ENCODE data around the gene SEMA5B. TPM values are rescaled to one million over a fixed set of nuclear protein-coding genes. Genes with fewer than 3 reads are reported as not detected.

The SEMA5B gene
- total RNA-seq, 1 donor from 2014 or later = 12.8 TPM

- H3K4me3 Mint-ChIP-seq = no peak overlapping the region
- H3K36me3 Mint-ChIP-seq = peaks cover 2% of the 10 kb centered on the region
- H3K4me1 Mint-ChIP-seq (ENCODE audit: unreplicated experiment) = peaks cover 10% of the 10 kb centered on the region
- no peaks in the 10 kb centered on the region for H3K9me3 Mint-ChIP-seq
- no peak for TF ChIP-seq CTCF (conservative IDR thresholded peaks at IDR 0.05)
- H3K27ac Mint-ChIP-seq = peak overlapping the region; percentile 30
- DNase-seq (ENCODE audit: extremely low spot score, unreplicated experiment) = no peak
- H3K27me3 Mint-ChIP-seq = peaks cover 17% of the 10 kb centered on the region
Measured at GRCh38 chr3:122928396-122929187, 99.0 kb downstream of the SEMA5B start.

- Mint-ChIP-seq H3K4me1 (ENCODE audit: unreplicated experiment) (peaks cover 10% of the 10 kb centered on the region), H3K36me3 (no peaks in the 10 kb centered on the region), H3K27me3 (peaks cover 11% of the 10 kb centered on the region), H3K4me3 (no peak overlapping the region), H3K27ac (no peak overlapping the region), H3K9me3 (no peaks in the 10 kb centered on the region)
- no peak for TF ChIP-seq CTCF (conservative IDR thresholded peaks at IDR 0.05)
- no peak for DNase-seq (ENCODE audit: extremely low spot score, unreplicated experiment)
Measured at GRCh38 chr3:122927726-122928125, 99.8 kb downstream of the SEMA5B start.

GRCh38 chr3:122926811-122927210, 100.8 kb downstream of the SEMA5B start:
- Mint-ChIP-seq H3K27ac (no peak overlapping the region), H3K4me1 (ENCODE audit: unreplicated experiment) (peaks cover 10% of the 10 kb centered on the region), H3K36me3 (no peaks in the 10 kb centered on the region), H3K4me3 (no peak overlapping the region), H3K9me3 (no peaks in the 10 kb centered on the region), H3K27me3 (peaks cover 11% of the 10 kb centered on the region)
- DNase-seq (ENCODE audit: extremely low spot score, unreplicated experiment) = no peak
- no peak for TF ChIP-seq CTCF (conservative IDR thresholded peaks at IDR 0.05)

- no peaks in the 10 kb centered on the region for H3K9me3 Mint-ChIP-seq
- no peak overlapping the region for H3K27ac Mint-ChIP-seq
- no peaks in the 10 kb centered on the region for H3K36me3 Mint-ChIP-seq
- H3K27me3 Mint-ChIP-seq = peaks cover 14% of the 10 kb centered on the region
- no peak overlapping the region for H3K4me3 Mint-ChIP-seq
- no peak for TF ChIP-seq CTCF (conservative IDR thresholded peaks at IDR 0.05)
- DNase-seq (ENCODE audit: extremely low spot score, unreplicated experiment) = no peak
- H3K4me1 Mint-ChIP-seq (ENCODE audit: unreplicated experiment) = peaks cover 10% of the 10 kb centered on the region
Measured at GRCh38 chr3:122926322-122926721, 101.2 kb downstream of the SEMA5B start.

- no peaks in the 10 kb centered on the region for H3K36me3 Mint-ChIP-seq
- peaks cover 17% of the 10 kb centered on the region for H3K27me3 Mint-ChIP-seq
- DNase-seq (ENCODE audit: extremely low spot score, unreplicated experiment) = no peak
- H3K27ac Mint-ChIP-seq = no peak overlapping the region
- no peaks in the 10 kb centered on the region for H3K9me3 Mint-ChIP-seq
- no peak for TF ChIP-seq CTCF (conservative IDR thresholded peaks at IDR 0.05)
- H3K4me1 Mint-ChIP-seq (ENCODE audit: unreplicated experiment) = peaks cover 10% of the 10 kb centered on the region
- no peak overlapping the region for H3K4me3 Mint-ChIP-seq
Measured at GRCh38 chr3:122925756-122926155, 101.8 kb downstream of the SEMA5B start.

All from type B pancreatic cell (in vitro differentiated cells).